K562 (cell line): ENCODE measurements around the gene ELF5. TPM values are rescaled to one million over a fixed set of nuclear protein-coding genes. Genes with fewer than 3 reads are reported as not detected.
A peak's percentile ranks its signal among the peaks of the same experiment; 100 is the strongest.

Experiments
- ATAC-seq: fragments of 200-7000 bp; cut with Tn5 transposase; 3 replicates; pipeline ENCODE4 v1.9.1; 2020; ENCODE audit warnings: moderate library complexity
- BruUV-seq: library from RNA; stranded (reverse); fragments of 400-500 nt; replicated peaks from 2 replicates; lab custom pipeline; 2021; lab: Mats Ljungman, UMichigan
- CTCF ChIA-PET: fragments of 300-600 bp; formaldehyde crosslinking; extraction: SDS; loops from one replicate; lab custom pipeline; 2021; ENCODE audit warnings: low intra/inter-chr PET ratio; lab: Yijun Ruan, JAX
- POLR2A ChIA-PET: fragments of 300-600, 350-650 bp; sonication (Branson Sonifier 250); formaldehyde crosslinking; extraction: SDS; loops from one replicate; lab custom pipeline; 2021; ENCODE audit warnings: antibody characterized with exemption, inconsistent platforms; lab: Yijun Ruan, JAX
- DNase-seq, 4 experiments: peaks; one replicate each; pipeline versions ENCODE4 v3.0.0 to v3.0.0-alpha.2; 2011 to 2018; ENCODE audit warnings: low spot score in 3 of 4, mixed read lengths in 3 of 4; ENCODE audit errors: extremely low read depth in 1 of 4
- FAIRE-seq: peaks from 2 replicates; lab custom pipeline; 2011; peaks lifted over from hg19 to GRCh38; lab: Jason Lieb, UNC
- H2AFZ ChIP-seq: 2 replicates; pipeline ENCODE4 v1.6.0; 2011; ENCODE audit warnings: low read depth, low read length, control low read depth, inconsistent platforms
- H3K27ac ChIP-seq: fragments of 200-600 bp; 3 replicates; pipeline ENCODE4 v1.8.0; 2011; ENCODE audit warnings: low read depth, mild to moderate bottlenecking, control low read depth, inconsistent platforms, low read length, moderate library complexity, mixed read lengths; ENCODE audit errors: extremely low read depth
- H3K27me3 ChIP-seq, 2 experiments: fragments of 300-600 bp in 1 of 2; 2 replicates in 1 of 2; 3 replicates in 1 of 2; pipeline versions ENCODE4 v1.6.0 to v1.8.0; 2011; ENCODE audit warnings: inconsistent platforms in 2 of 2, low read length in 2 of 2, mild to moderate bottlenecking in 1 of 2, mixed read lengths in 1 of 2, moderate library complexity in 1 of 2; ENCODE audit not compliant: control insufficient read depth in 2 of 2, insufficient read depth in 2 of 2
- H3K36me3 ChIP-seq: fragments of 300-600 bp; 3 replicates; pipeline ENCODE4 v1.8.0; 2011; ENCODE audit warnings: mild to moderate bottlenecking, low read length, inconsistent platforms; ENCODE audit not compliant: control insufficient read depth, insufficient read depth
- H3K4me1 ChIP-seq, 2 experiments: fragments of 200-600 bp in 1 of 2; replicated peaks in 1 of 2; 2 replicates in 1 of 2; 3 replicates in 1 of 2; pipeline versions ENCODE4 v1.5.1 to v1.8.0; 2011; ENCODE audit warnings: inconsistent platforms in 2 of 2, low read length in 2 of 2, mild to moderate bottlenecking in 1 of 2, mixed read lengths in 1 of 2, moderate library complexity in 1 of 2; ENCODE audit not compliant: control insufficient read depth in 2 of 2, insufficient read depth in 2 of 2
- H3K4me2 ChIP-seq: 2 replicates; pipeline ENCODE4 v1.6.1; 2011; ENCODE audit warnings: low read length, control low read depth, inconsistent platforms, mixed read lengths; ENCODE audit not compliant: insufficient read depth
- H3K4me3 ChIP-seq: fragments of 200-600 bp; sonication (generic), shearing (Covaris generic); 2 replicates; pipeline ENCODE4 v1.5.1; 2016; ENCODE audit warnings: control low read depth, inconsistent platforms
- H3K79me2 ChIP-seq: fragments of 200-600 bp; 3 replicates; pipeline ENCODE4 v1.8.0; 2011; ENCODE audit warnings: low read length, inconsistent platforms; ENCODE audit not compliant: control insufficient read depth, insufficient read depth
- H3K9ac ChIP-seq, 2 experiments: 2 replicates each; pipeline versions ENCODE4 v1.6.0 to v1.6.1; 2011; ENCODE audit warnings: low read depth in 2 of 2, low read length in 2 of 2, control low read depth in 1 of 2, inconsistent platforms in 1 of 2, mild to moderate bottlenecking in 1 of 2, mixed read lengths in 1 of 2; ENCODE audit not compliant: insufficient read depth in 1 of 2
- H3K9me1 ChIP-seq: one replicate; pipeline ENCODE4 v1.6.0; 2011; ENCODE audit warnings: inconsistent platforms, mild to moderate bottlenecking, low read length, moderate library complexity; ENCODE audit not compliant: control insufficient read depth, insufficient read depth
- H3K9me3 ChIP-seq: replicated peaks from 2 replicates; pipeline ENCODE4 v1.5.1; 2011; ENCODE audit warnings: low read depth, low read length, inconsistent platforms; ENCODE audit not compliant: control insufficient read depth, insufficient read depth
- H4K20me1 ChIP-seq: replicated peaks from 2 replicates; pipeline ENCODE4 v1.6.1; 2011; ENCODE audit warnings: low read length, inconsistent platforms, mixed read lengths; ENCODE audit not compliant: control insufficient read depth, insufficient read depth
- AFF4 ChIP-seq: sonication (generic); formaldehyde crosslinking; IDR thresholded peaks from 2 replicates; pipeline ENCODE4 v1.8.0; 2023; ENCODE audit warnings: mild to moderate bottlenecking, missing genetic modification reagents
- CGGBP1 ChIP-seq: fragments of 250-450 bp; sonication (Bioruptor Pico); IDR thresholded peaks from 2 replicates; pipeline ENCODE4 v1.9.0; 2021; ENCODE audit warnings: mild to moderate bottlenecking
- GTF2E2 ChIP-seq: fragments of 200-800 bp; sonication (Bioruptor generic); IDR thresholded peaks from 2 replicates; pipeline ENCODE4 v1.6.1; 2016; ENCODE audit warnings: missing genetic modification characterization, missing compliant biosample characterization
- LCOR ChIP-seq: sonication (generic); formaldehyde crosslinking; IDR thresholded peaks from 2 replicates; pipeline ENCODE4 v1.8.0; 2022; ENCODE audit warnings: mild to moderate bottlenecking, missing genetic modification reagents
- MAZ ChIP-seq, 2 experiments: fragments of 450-650 bp in 1 of 2; sonication (generic) in 1 of 2; formaldehyde crosslinking; IDR thresholded peaks in 1 of 2; conservative IDR thresholded peaks in 1 of 2; 2 replicates each; pipeline versions ENCODE4 v1.4.0 to v1.5.0; 2020; ENCODE audit warnings: mild to moderate bottlenecking in 1 of 2, missing genetic modification reagents in 1 of 2
- MEIS2 ChIP-seq: fragments of 450-650 bp; IDR thresholded peaks from 2 replicates; pipeline ENCODE4 v1.6.1; 2014; ENCODE audit warnings: mild to moderate bottlenecking; ENCODE audit not compliant: partially characterized antibody
- MXI1 ChIP-seq: IDR thresholded peaks from 2 replicates; pipeline ENCODE4 v1.6.1; 2011; ENCODE audit warnings: low read depth, mild to moderate bottlenecking, improper control_type of control experiment, low read length
- NCOA2 ChIP-seq, 2 experiments: fragments of 450-650 bp; IDR thresholded peaks; 2 replicates each; pipeline ENCODE4 v1.6.1; 2018; ENCODE audit warnings: mild to moderate bottlenecking in 2 of 2, moderate library complexity in 1 of 2; ENCODE audit not compliant: partially characterized antibody in 2 of 2
- PRDM10 ChIP-seq: fragments of 450-650 bp; IDR thresholded peaks from 2 replicates; pipeline ENCODE4 v1.6.1; 2018; ENCODE audit not compliant: partially characterized antibody
- RFX5 ChIP-seq: IDR thresholded peaks from 2 replicates; pipeline ENCODE4 v1.6.1; 2011; ENCODE audit warnings: low read depth, mild to moderate bottlenecking, improper control_type of control experiment, low read length
- RNF219 ChIP-seq: fragments of 250-450 bp; sonication (Bioruptor Pico); IDR thresholded peaks from 2 replicates; pipeline ENCODE4 v1.5.0; 2022; ENCODE audit warnings: mild to moderate bottlenecking
- ZKSCAN1 ChIP-seq: fragments of 150-350 bp; IDR thresholded peaks from 2 replicates; pipeline ENCODE4 v1.6.1; 2016; ENCODE audit warnings: low read depth, low read length
- WGBS: fragments of 100-300 bp; shearing (Covaris generic); methylation state at CpG from one replicate; pipeline ENCODE4 v1.1.6; 2016; ENCODE audit warnings: low coverage, mixed read lengths; ENCODE audit not compliant: insufficient coverage; ENCODE audit errors: missing lambda C conversion rate; 5-methylcytosine and 5-hydroxymethylcytosine counted together
- in situ Hi-C: fragments of 300-500 bp; cut with MboI; formaldehyde crosslinking; loops from 4 replicates; pipeline ENCODE4 v1.15.0; 2018; ENCODE audit warnings: inconsistent platforms, mixed read lengths
- intact Hi-C: fragments of 100-400 bp; cut with micrococcal nuclease; formaldehyde crosslinking; loops from 2 replicates; pipeline ENCODE4 v1.14.2; 2022
- polyA plus RNA-seq, 8 experiments: library from polyadenylated mRNA; depleted of rRNA in 4 of 8; stranded (reverse) in 5 of 8; unstranded in 3 of 8; fragments of >200 nt; fragmentation: Nextera tagmentation in 2 of 8; fragmentation: Illumina TruSeq in 1 of 8; extraction: Ambion mirVana in 2 of 8; extraction: Trizol in 1 of 8; gene quantifications; 2 replicates each; pipeline versions ENCODE4 v1.2.1 to v1.2.3, GENCODE V29; 2011 to 2014; ENCODE audit warnings: inconsistent platforms in 1 of 8, missing spikeins in 1 of 8
- total RNA-seq, 7 experiments: library from RNA; depleted of rRNA in 6 of 7; stranded (reverse); fragments of >200 nt in 6 of 7; fragmentation: Illumina TruSeq in 2 of 7; extraction: Trizol in 2 of 7; gene quantifications; 2 replicates each; pipeline versions ENCODE4 v1.2.1 to v1.2.3, GENCODE V29; 2011 to 2021; ENCODE audit warnings: low replicate concordance in 1 of 7

Gene ELF5
- total and polyA plus RNA-seq, 9 of the 15 experiments (the other 6 are each of a cell fraction or from before 2014, with no cell fraction given) = not detected

GRCh38 chr11:34495239-34495723 is 18.3 kb downstream of the ELF5 start:
- FAIRE-seq (no peak), DNase-seq (no peak), ATAC-seq (no peak)
- no peak overlapping the region for H3K4me2 ChIP-seq
- intact Hi-C loops = loop anchor here (10.0 kb wide), 1 partner anchor 500 kb away; no protein-coding TSS in a partner anchor
- H3K4me1 ChIP-seq = peaks cover 0 to 4% of the 10 kb centered on the region in 2 experiments; a peak in 2 of 5 replicates
- ChIA-PET POLR2A (no interaction called here), CTCF (no interaction called here)
- no peak overlapping the region for H3K4me3 ChIP-seq
- 19% methylated on average over 12 of the region's 12 CpGs for WGBS
- H2AFZ ChIP-seq = peak overlapping the region; percentile 30; the same call in 1 of the 2 replicates
- in situ Hi-C loops = loop anchor here (25.0 kb wide), 1 partner anchor 683 kb away; no protein-coding TSS in a partner anchor
- no peaks in the 10 kb centered on the region for H3K36me3 ChIP-seq
- no peak overlapping the region for H3K27ac ChIP-seq
- H3K79me2 ChIP-seq = no peaks in the 10 kb centered on the region
- no peaks in the 10 kb centered on the region for H3K9me3 ChIP-seq
- no peak overlapping the region for H3K9ac ChIP-seq
- no peaks in the 10 kb centered on the region for H3K9me1 ChIP-seq
- H4K20me1 ChIP-seq = 0 out of 2 replicates have a peak, but pooled peaks cover 4% of the 10 kb centered on the region
- peaks cover 7 to 35% of the 10 kb centered on the region in 2 experiments; a peak in 4 of 5 replicates for H3K27me3 ChIP-seq
- no TSS peak for BruUV-seq
- TF ChIP-seq LCOR (no peak), RFX5 (no peak), NCOA2 (IDR thresholded peaks at IDR 0.05; ENCODE audit: partially characterized antibody in 2 of 2) (no peak), CGGBP1 (CRISPR knock-in tag) (no peak), GTF2E2 (tag) (no peak), PRDM10 (peak; percentile 57), ZKSCAN1 (no peak), RNF219 (CRISPR knock-in tag) (no peak), MEIS2 (peak; percentile 28), MXI1 (no peak), AFF4 (CRISPR knock-in tag) (no peak), MAZ (CRISPR knock-in tag; conservative IDR thresholded peaks at IDR 0.05 in 1 of 2, IDR thresholded peaks at IDR 0.05 in 1 of 2) (no peak)
